ENCODE measurements around the gene CPO.

CPO gene

GRCh38 chr2:206920951-206921350 lies 18.4 kb upstream of the CPO start:
- no peak for DNase-seq
- no peak for TF ChIP-seq CTCF (IDR thresholded peaks at IDR 0.05; ENCODE audit: low read depth, low read length, missing control alignments)
- Histone ChIP-seq H3K36me3 (replicated peaks) (no peaks in the 10 kb centered on the region), H3K27me3 (replicated peaks) (no peaks in the 10 kb centered on the region), H3K27ac (no peak overlapping the region), H3K4me3 (ENCODE audit: low read depth, low read length) (no peak overlapping the region)
- in situ Hi-C loops (cut with HindIII; ENCODE audit: low pct_ligation_motif_present, low sequenced_read_pairs), result no loop called here

- Histone ChIP-seq H3K36me3 (replicated peaks) (no peaks in the 10 kb centered on the region), H3K4me3 (ENCODE audit: low read depth, low read length) (no peak overlapping the region), H3K27me3 (replicated peaks) (no peaks in the 10 kb centered on the region), H3K27ac (no peak overlapping the region)
- in situ Hi-C loops (cut with HindIII; ENCODE audit: low pct_ligation_motif_present, low sequenced_read_pairs), result no loop called here
- TF ChIP-seq CTCF (IDR thresholded peaks at IDR 0.05; ENCODE audit: low read depth, low read length, missing control alignments), result no peak
- DNase-seq, result no peak
Measured at GRCh38 chr2:206921529-206921928, 17.8 kb upstream of the CPO start.

- Histone ChIP-seq H3K27ac (no peak overlapping the region), H3K27me3 (replicated peaks) (no peaks in the 10 kb centered on the region), H3K36me3 (replicated peaks) (no peaks in the 10 kb centered on the region), H3K4me3 (ENCODE audit: low read depth, low read length) (no peak overlapping the region)
- in situ Hi-C loops (cut with HindIII; ENCODE audit: low pct_ligation_motif_present, low sequenced_read_pairs), result no loop called here
- TF ChIP-seq CTCF (IDR thresholded peaks at IDR 0.05; ENCODE audit: low read depth, low read length, missing control alignments), result no peak
- DNase-seq, result no peak
Measured at GRCh38 chr2:206935991-206936842, 3.1 kb upstream of the CPO start.

GRCh38 chr2:206936843-206937230 lies 2.5 kb upstream of the CPO start:
- no peak for TF ChIP-seq CTCF (IDR thresholded peaks at IDR 0.05; ENCODE audit: low read depth, low read length, missing control alignments)
- in situ Hi-C loops (cut with HindIII; ENCODE audit: low pct_ligation_motif_present, low sequenced_read_pairs), result no loop called here
- Histone ChIP-seq H3K36me3 (replicated peaks) (no peaks in the 10 kb centered on the region), H3K27me3 (replicated peaks) (no peaks in the 10 kb centered on the region), H3K4me3 (ENCODE audit: low read depth, low read length) (no peak overlapping the region), H3K27ac (no peak overlapping the region)
- no peak for DNase-seq

GRCh38 chr2:206937555-206937954 lies 1.8 kb upstream of the CPO start:
- no peak for DNase-seq
- no peak for TF ChIP-seq CTCF (IDR thresholded peaks at IDR 0.05; ENCODE audit: low read depth, low read length, missing control alignments)
- Histone ChIP-seq H3K4me3 (ENCODE audit: low read depth, low read length) (no peak overlapping the region), H3K36me3 (replicated peaks) (no peaks in the 10 kb centered on the region), H3K27me3 (replicated peaks) (no peaks in the 10 kb centered on the region), H3K27ac (no peak overlapping the region)
- in situ Hi-C loops (cut with HindIII; ENCODE audit: low pct_ligation_motif_present, low sequenced_read_pairs), result no loop called here

- in situ Hi-C loops (cut with HindIII; ENCODE audit: low pct_ligation_motif_present, low sequenced_read_pairs), result no loop called here
- no peak overlapping the region for H3K4me3 ChIP-seq (ENCODE audit: low read depth, low read length)
- H3K36me3 ChIP-seq (replicated peaks), result no peaks in the 10 kb centered on the region
- H3K27me3 ChIP-seq (replicated peaks), result no peaks in the 10 kb centered on the region
- no peak for TF ChIP-seq CTCF (IDR thresholded peaks at IDR 0.05; ENCODE audit: low read depth, low read length, missing control alignments)
- no peak overlapping the region for H3K27ac ChIP-seq
- DNase-seq, result no peak
Measured at GRCh38 chr2:206940546-206940945, 1.2 kb downstream of the CPO start.

Data from brain microvascular endothelial cell (primary cell).